ENCODE data around the gene BTG2. TPM values are rescaled to one million over a fixed set of nuclear protein-coding genes. Genes with fewer than 3 reads are reported as not detected.
"Not testable (repeated sequence)": the region's sequence is repeated elsewhere in the genome, so short reads cannot be mapped to it uniquely, and the experiment has no call there.

BTG2 gene
- total RNA-seq, 1 experiment from 2014 or later: 2.0 TPM

GRCh38 chr1:203286161-203286984 lies 18.9 kb upstream of the BTG2 start:
- no peak overlapping the region for H3K4me3 ChIP-seq
- no peaks in the 10 kb centered on the region for H3K36me3 ChIP-seq
- H3K27me3 ChIP-seq: no peaks in the 10 kb centered on the region
- H3K9me3 ChIP-seq: no peaks in the 10 kb centered on the region
- no peak for DNase-seq

GRCh38 chr1:203287109-203287893 lies 18.0 kb upstream of the BTG2 start:
- Histone ChIP-seq H3K27me3 (no peaks in the 10 kb centered on the region), H3K36me3 (no peaks in the 10 kb centered on the region), H3K9me3 (no peaks in the 10 kb centered on the region), H3K4me3 (no peak overlapping the region)
- no peak for DNase-seq

- Histone ChIP-seq H3K36me3 (no peaks in the 10 kb centered on the region), H3K4me3 (no peak overlapping the region), H3K27me3 (no peaks in the 10 kb centered on the region), H3K9me3 (no peaks in the 10 kb centered on the region)
- no peak for DNase-seq
Measured at GRCh38 chr1:203287898-203288297, 17.4 kb upstream of the BTG2 start.

GRCh38 chr1:203288400-203288799 lies 16.9 kb upstream of the BTG2 start:
- Histone ChIP-seq H3K27me3 (peaks cover 2% of the 10 kb centered on the region; the same call in 1 of the 2 replicates), H3K36me3 (no peaks in the 10 kb centered on the region), H3K9me3 (no peaks in the 10 kb centered on the region), H3K4me3 (no peak overlapping the region)
- no peak for DNase-seq

- H3K36me3 ChIP-seq: no peaks in the 10 kb centered on the region
- no peak for DNase-seq
- no peaks in the 10 kb centered on the region for H3K9me3 ChIP-seq
- H3K27me3 ChIP-seq: peaks cover 2% of the 10 kb centered on the region; the same call in 1 of the 2 replicates
- no peak overlapping the region for H3K4me3 ChIP-seq
Measured at GRCh38 chr1:203289281-203289981, 15.9 kb upstream of the BTG2 start.

GRCh38 chr1:203289982-203290260 lies 15.4 kb upstream of the BTG2 start:
- no peak for DNase-seq
- H3K4me3 ChIP-seq: no peak overlapping the region
- H3K36me3 ChIP-seq: no peaks in the 10 kb centered on the region
- no peaks in the 10 kb centered on the region for H3K9me3 ChIP-seq
- H3K27me3 ChIP-seq: peaks cover 2% of the 10 kb centered on the region; the same call in 1 of the 2 replicates

- Histone ChIP-seq H3K9me3 (no peaks in the 10 kb centered on the region), H3K36me3 (no peaks in the 10 kb centered on the region), H3K27me3 (peaks cover 2% of the 10 kb centered on the region; the same call in 1 of the 2 replicates), H3K4me3 (no peak overlapping the region)
- no peak for DNase-seq
Measured at GRCh38 chr1:203290261-203291089, 14.8 kb upstream of the BTG2 start.

- no peak overlapping the region for H3K4me3 ChIP-seq
- H3K36me3 ChIP-seq: no peaks in the 10 kb centered on the region
- peaks cover 2% of the 10 kb centered on the region; the same call in 1 of the 2 replicates for H3K27me3 ChIP-seq
- DNase-seq: no peak
- H3K9me3 ChIP-seq: no peaks in the 10 kb centered on the region
Measured at GRCh38 chr1:203291201-203292096, 13.9 kb upstream of the BTG2 start.

- H3K4me3 ChIP-seq: no peak overlapping the region
- peaks cover 15% of the 10 kb centered on the region for H3K27me3 ChIP-seq
- no peaks in the 10 kb centered on the region for H3K9me3 ChIP-seq
- no peak for DNase-seq
- H3K36me3 ChIP-seq: no peaks in the 10 kb centered on the region
Measured at GRCh38 chr1:203295796-203296195, 9.5 kb upstream of the BTG2 start.

- DNase-seq: no peak
- Histone ChIP-seq H3K36me3 (no peaks in the 10 kb centered on the region), H3K9me3 (no peaks in the 10 kb centered on the region), H3K4me3 (no peak overlapping the region), H3K27me3 (peaks cover 20% of the 10 kb centered on the region)
Measured at GRCh38 chr1:203296460-203297073, 8.8 kb upstream of the BTG2 start.

- no peaks in the 10 kb centered on the region for H3K36me3 ChIP-seq
- DNase-seq: no peak
- H3K27me3 ChIP-seq: peaks cover 18% of the 10 kb centered on the region
- no peak overlapping the region for H3K4me3 ChIP-seq
- H3K9me3 ChIP-seq: no peaks in the 10 kb centered on the region
Measured at GRCh38 chr1:203299169-203299568, 6.2 kb upstream of the BTG2 start.

GRCh38 chr1:203299719-203300429 lies 5.4 kb upstream of the BTG2 start:
- not testable (repeated sequence) for H3K9me3 ChIP-seq, H3K36me3 ChIP-seq, H3K4me3 ChIP-seq, DNase-seq
- H3K27me3 ChIP-seq: peaks cover 18% of the 10 kb centered on the region

- no peak for DNase-seq
- no peak overlapping the region for H3K4me3 ChIP-seq
- no peaks in the 10 kb centered on the region for H3K36me3 ChIP-seq
Measured at GRCh38 chr1:203300441-203301330, 4.6 kb upstream of the BTG2 start.

GRCh38 chr1:203301331-203301668 lies 4.0 kb upstream of the BTG2 start:
- DNase-seq: no peak
- peaks cover 18% of the 10 kb centered on the region for H3K27me3 ChIP-seq
- no peak overlapping the region for H3K4me3 ChIP-seq
- H3K9me3 ChIP-seq: no peaks in the 10 kb centered on the region
- H3K36me3 ChIP-seq: no peaks in the 10 kb centered on the region

More at GRCh38 chr1:203300441-203301330, 4.6 kb upstream of the BTG2 start:
- no peaks in the 10 kb centered on the region for H3K9me3 ChIP-seq
- H3K27me3 ChIP-seq: peaks cover 18% of the 10 kb centered on the region

All from MG63 (cell line).